Adrenal gland (tissue), 5 donors: Measurements from ENCODE around the gene AOPEP.

Source experiments
- CTCF ChIP-seq, 6 experiments: fragments of 450-650 bp in 4 of 6; fragments of 200-600 bp in 2 of 6; sonication (generic) in 1 of 6; IDR thresholded peaks; 1 replicate in 5 of 6; 2 replicates in 1 of 6; pipeline versions ENCODE4 v1.5.1 to v1.8.0; 2016 to 2021; ENCODE audit warnings: antibody characterized with exemption in 6 of 6, mild to moderate bottlenecking in 2 of 6, moderate library complexity in 1 of 6
- POLR2A ChIP-seq, 2 donors: fragments of 450-650 bp; IDR thresholded peaks; one replicate each; pipeline ENCODE4 v1.6.1; 2017; ENCODE audit warnings: antibody characterized with exemption in 2 of 2, mild to moderate bottlenecking in 2 of 2, moderate library complexity in 1 of 2
- donor health status: DM: no; HTN: no; CAD: no.

- peak in 1 of 2 donors; percentile 20 for TF ChIP-seq POLR2A (IDR thresholded peaks at IDR 0.05)
- no peak for TF ChIP-seq CTCF (IDR thresholded peaks at IDR 0.05)
Observed at GRCh38 chr9:94952565-94953373, 226.3 kb downstream of the AOPEP start.
